Activated CD8-positive, alpha-beta memory T cell treated with anti-CD3 and anti-CD28 coated beads for 24 hours (primary cell): Measurements from ENCODE around the gene SFTPB.
"Not testable (repeated sequence)": the region's sequence is repeated elsewhere in the genome, so short reads cannot be mapped to it uniquely, and the experiment has no call there.

Experiments
- DNase-seq: peaks from one replicate; pipeline ENCODE4 v3.0.0-alpha.2; 2020

The SFTPB gene

GRCh38 chr2:85674417-85674816 is 6.4 kb upstream of the SFTPB start:
- DNase-seq: no peak

- DNase-seq: no peak
Measured at GRCh38 chr2:85673716-85674375, 5.8 kb upstream of the SFTPB start.

GRCh38 chr2:85672456-85672855 is 4.5 kb upstream of the SFTPB start:
- DNase-seq: no peak

- DNase-seq: not testable (repeated sequence)
Measured at GRCh38 chr2:85670416-85670815, 2.4 kb upstream of the SFTPB start.

- DNase-seq: no peak
Measured at GRCh38 chr2:85669549-85669948, 1.6 kb upstream of the SFTPB start.

GRCh38 chr2:85668857-85669142 is 801 bp upstream of the SFTPB start:
- DNase-seq: no peak

- DNase-seq: no peak
Measured at GRCh38 chr2:85667561-85668008, 414 bp downstream of the SFTPB start.

GRCh38 chr2:85666435-85667316 is 1.3 kb downstream of the SFTPB start:
- DNase-seq: no peak

GRCh38 chr2:85666016-85666415 is 2.0 kb downstream of the SFTPB start:
- DNase-seq: no peak

GRCh38 chr2:85665264-85665937 is 2.6 kb downstream of the SFTPB start:
- DNase-seq: no peak

- DNase-seq: no peak
Measured at GRCh38 chr2:85663594-85664565, 4.1 kb downstream of the SFTPB start.

GRCh38 chr2:85662899-85663593 is 5.0 kb downstream of the SFTPB start:
- DNase-seq: no peak

GRCh38 chr2:85661139-85661858 is 6.7 kb downstream of the SFTPB start:
- DNase-seq: no peak

- no peak for DNase-seq
Measured at GRCh38 chr2:85660725-85661124, 7.3 kb downstream of the SFTPB start.

- DNase-seq: not testable (repeated sequence)
Measured at GRCh38 chr2:85660301-85660700, 7.7 kb downstream of the SFTPB start.

GRCh38 chr2:85659324-85659981 is 8.5 kb downstream of the SFTPB start:
- DNase-seq: no peak

- DNase-seq: not testable (repeated sequence)
Measured at GRCh38 chr2:85657399-85657798, 10.6 kb downstream of the SFTPB start.

GRCh38 chr2:85656468-85656867 is 11.5 kb downstream of the SFTPB start:
- no peak for DNase-seq

- DNase-seq: no peak
Measured at GRCh38 chr2:85655961-85656417, 12.0 kb downstream of the SFTPB start.

GRCh38 chr2:85653996-85654395 is 14.0 kb downstream of the SFTPB start:
- DNase-seq: no peak

GRCh38 chr2:85652056-85652455 is 15.9 kb downstream of the SFTPB start:
- DNase-seq: no peak
